HG03175 (cell line): Measurements from ENCODE around the gene TBC1D22B.
"Not testable (repeated sequence)": the region's sequence is repeated elsewhere in the genome, so short reads cannot be mapped to it uniquely, and the experiment has no call there.

Experiments
- ATAC-seq: cut with Tn5 transposase; IDR thresholded peaks from one replicate; pipeline ENCODE4 v1.9.1; 2021; ENCODE audit warnings: mild to moderate bottlenecking, moderate library complexity; ENCODE audit not compliant: unreplicated experiment

Gene TBC1D22B

GRCh38 chr6:37319856-37320480 is 62.4 kb downstream of the TBC1D22B start:
- no peak for ATAC-seq

- ATAC-seq, result no peak
Observed at GRCh38 chr6:37320646-37321045, 63.1 kb downstream of the TBC1D22B start.

GRCh38 chr6:37321101-37321500 is 63.5 kb downstream of the TBC1D22B start:
- ATAC-seq, result no peak

GRCh38 chr6:37321516-37322415 is 64.2 kb downstream of the TBC1D22B start:
- no peak for ATAC-seq

DNA sequence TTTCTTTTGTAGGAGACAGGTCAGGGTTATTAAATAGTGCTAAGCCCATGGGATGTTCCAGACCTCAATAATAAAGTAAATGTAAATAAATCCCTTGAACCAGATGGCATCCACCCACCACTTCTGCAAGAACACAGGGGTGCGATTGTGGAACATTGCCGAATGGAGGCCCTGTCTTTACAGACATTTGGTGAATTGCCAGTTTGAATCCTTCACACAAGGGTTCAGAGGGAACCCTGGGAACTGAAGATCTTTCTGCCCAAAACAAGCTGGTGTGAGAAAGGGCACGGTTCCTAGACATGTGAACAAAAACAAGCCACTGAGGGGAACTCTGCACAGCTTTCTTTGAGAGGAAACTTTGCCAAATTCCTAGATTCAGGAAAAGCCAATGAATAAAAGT is 66.0 kb downstream of the TBC1D22B start:
- no peak for ATAC-seq

DNA sequence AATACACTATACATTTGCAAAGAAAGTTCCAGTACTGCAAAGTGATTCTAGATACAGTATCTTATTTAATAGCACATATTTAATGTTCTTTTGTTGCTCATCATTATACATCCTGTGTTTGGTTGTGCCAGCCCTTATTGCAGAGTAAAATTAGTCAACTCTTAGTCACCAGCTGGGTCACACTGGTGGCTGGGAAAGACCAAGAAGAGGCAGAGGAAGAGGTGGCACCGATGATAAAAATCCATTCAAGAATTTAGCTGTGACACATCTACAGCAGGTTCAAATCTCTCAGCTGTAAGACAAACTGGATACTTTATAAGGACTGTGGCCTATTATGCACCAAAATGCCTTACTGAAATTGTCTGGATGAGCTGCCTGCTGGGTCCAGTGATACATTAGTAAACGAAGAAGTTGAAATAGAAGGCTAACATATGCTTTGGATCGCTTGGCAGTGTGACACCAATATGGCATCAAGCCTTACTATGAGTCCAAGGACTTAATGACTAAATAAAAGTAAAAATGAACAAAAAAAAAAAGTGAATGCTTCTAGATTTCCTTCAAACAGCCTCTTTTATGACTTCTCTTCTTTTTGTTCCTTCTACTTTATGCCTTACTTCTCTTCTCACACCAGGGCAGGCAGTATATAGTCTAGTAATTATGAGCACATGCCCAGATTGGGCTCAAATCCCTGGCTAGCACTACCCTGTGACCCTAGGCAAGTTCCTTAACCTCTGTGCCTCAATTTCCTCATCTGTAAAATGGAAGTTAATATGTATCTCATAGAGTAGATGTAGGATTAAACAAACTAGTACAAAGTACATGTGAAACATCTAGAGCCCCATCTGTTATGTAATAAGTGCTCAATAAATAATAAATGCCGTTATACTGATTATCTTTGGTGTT is 66.8 kb downstream of the TBC1D22B start:
- no peak for ATAC-seq

GRCh38 chr6:37330345-37330744 is 72.8 kb downstream of the TBC1D22B start:
- not testable (repeated sequence) for ATAC-seq

DNA sequence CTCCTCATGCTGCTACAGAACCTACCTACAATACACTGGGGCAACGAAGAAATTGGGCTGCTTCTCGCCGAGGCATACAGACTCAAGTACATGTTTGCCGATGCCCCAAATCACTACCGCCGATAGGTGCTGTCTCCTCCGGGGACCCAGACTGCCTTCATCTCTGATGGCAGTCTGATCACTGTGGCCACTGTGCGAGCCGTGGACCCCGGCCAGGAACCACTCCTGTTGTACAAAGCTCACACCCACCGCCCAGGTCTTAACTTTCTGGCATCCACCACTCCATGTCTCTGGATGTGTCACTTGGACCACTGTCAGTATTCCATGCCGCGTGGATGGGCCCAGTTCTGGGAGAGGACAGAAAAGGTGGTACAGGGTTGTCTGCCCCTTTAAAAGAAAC is 73.5 kb downstream of the TBC1D22B start:
- no peak for ATAC-seq

DNA sequence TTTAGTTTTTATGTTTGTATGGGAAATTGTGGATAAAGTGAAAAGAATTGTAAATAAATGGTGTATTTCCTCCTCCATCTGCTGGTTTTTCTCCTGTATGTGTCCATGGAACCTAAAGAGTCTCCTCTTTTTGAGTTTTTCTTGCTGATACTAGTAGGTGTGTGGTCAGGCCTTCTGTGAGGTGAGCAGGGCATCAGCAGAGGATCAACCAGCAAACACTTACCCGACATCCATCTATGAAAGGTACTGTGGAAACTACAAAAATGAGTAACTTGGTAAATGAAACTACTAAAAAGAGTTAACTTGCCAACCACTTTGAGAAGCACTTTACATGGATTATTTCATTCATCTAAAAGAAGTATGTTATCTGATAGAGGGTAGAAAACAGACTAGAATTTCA is 75.3 kb downstream of the TBC1D22B start:
- no peak for ATAC-seq

DNA sequence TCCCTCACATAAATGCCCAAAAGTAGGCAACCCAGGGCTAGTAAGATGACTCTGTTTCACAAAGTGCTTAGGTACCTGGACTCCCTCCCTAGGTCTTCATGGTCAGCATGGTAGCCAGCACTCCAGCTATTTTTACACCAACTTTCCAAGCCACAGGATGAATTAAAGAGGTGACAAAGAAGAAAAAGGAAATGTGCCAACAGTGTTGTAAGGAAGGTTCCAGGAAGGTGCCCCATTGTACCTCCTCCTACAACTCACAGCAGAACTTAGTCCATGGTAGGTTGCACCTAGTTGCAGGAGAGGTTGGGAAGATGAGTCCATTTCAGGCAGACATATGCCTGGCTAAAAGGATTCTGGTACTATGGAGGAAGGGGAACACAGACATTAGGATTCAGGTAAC is 76.5 kb downstream of the TBC1D22B start:
- no peak for ATAC-seq

GRCh38 chr6:37338317-37338716 is 80.7 kb downstream of the TBC1D22B start:
- ATAC-seq, result not testable (repeated sequence)

DNA sequence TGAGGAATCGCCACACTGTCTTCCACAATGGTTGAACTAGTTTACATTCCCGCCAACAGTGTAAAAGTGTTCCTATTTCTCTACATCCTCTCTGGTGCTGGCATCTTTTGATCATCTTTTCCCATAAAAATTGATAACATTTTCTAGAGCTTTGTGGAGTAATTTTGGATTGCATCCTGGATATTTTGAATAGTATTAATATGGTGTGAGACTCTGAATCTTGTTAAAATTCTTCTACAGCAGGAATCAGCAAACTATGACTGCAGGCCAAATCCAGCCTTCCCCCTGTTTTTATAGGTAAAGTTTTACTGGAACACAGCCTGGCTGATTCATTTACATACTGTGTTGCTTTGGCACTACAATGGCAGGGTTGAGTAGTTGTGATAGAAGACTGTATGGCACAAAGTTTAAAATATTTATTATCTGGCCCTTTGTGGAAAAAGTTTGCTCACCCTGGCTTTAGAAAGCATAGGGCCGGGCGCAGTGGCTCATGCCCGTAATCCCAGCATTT is 81.2 kb downstream of the TBC1D22B start:
- no peak for ATAC-seq

DNA sequence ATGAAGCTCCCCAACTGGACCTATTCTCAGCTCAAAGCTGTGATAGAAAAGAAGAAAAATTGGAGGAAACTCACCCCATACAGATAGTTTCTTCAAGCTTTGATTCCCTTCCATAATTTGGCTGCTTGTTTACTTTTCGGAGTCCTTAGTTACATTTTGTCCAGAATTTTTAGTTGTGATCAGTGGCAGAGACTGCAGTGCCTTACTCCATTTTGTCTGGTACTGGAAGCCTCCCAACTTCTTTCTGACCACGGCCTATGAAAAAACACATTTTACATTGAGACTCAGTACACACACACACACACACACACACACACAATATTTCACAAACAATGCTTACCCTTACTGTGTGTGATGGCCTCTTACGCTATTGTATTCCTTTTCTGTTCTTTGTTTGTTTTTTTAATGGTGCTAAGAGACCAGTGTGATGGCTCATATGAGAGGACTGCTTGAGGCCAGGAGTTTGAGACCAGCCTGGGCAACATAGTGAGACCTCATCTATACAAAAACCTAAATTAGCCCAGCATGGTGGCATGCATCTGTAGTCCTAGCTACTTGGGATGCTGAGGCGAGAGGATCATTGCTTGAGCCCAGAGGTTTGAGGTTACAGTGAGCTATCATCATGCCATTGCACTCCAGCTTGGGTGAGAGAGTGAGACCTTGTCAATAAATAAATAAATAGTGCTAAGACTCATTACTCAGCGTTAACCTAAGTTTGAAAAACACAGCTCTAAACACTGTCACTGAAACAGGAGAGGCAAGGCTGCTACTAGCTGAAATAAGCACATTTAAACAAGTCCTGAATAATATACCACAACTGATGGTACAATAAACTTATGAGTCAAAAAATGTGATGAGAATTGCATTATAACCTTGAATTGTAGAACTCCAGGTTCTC is 82.4 kb downstream of the TBC1D22B start:
- no peak for ATAC-seq

GRCh38 chr6:37340639-37340943 is 83.0 kb downstream of the TBC1D22B start:
- ATAC-seq, result no peak

DNA sequence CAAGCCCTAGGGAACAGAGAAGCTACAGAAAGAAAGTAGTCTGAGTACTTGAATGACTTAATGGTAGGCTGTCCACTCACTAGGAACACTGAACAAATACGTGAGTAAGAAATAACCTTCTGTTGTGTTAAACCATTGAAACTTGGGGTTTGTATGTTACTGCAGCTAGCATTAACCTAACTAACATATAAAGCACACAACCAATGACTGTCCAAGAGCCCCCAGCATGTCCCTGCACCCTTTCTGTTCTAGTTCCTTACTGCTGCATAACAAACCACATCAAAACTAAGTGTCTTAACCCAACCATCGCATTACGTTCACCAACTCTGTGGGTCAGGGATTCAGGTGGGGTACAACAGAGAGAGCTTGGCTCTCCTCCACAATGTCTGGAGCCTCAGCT is 85.7 kb downstream of the TBC1D22B start:
- no peak for ATAC-seq

GRCh38 chr6:37344308-37344707 is 86.7 kb downstream of the TBC1D22B start:
- ATAC-seq, result no peak

GRCh38 chr6:37345804-37346203 is 88.2 kb downstream of the TBC1D22B start:
- not testable (repeated sequence) for ATAC-seq

GRCh38 chr6:37347177-37347576 is 89.6 kb downstream of the TBC1D22B start:
- ATAC-seq, result no peak

DNA sequence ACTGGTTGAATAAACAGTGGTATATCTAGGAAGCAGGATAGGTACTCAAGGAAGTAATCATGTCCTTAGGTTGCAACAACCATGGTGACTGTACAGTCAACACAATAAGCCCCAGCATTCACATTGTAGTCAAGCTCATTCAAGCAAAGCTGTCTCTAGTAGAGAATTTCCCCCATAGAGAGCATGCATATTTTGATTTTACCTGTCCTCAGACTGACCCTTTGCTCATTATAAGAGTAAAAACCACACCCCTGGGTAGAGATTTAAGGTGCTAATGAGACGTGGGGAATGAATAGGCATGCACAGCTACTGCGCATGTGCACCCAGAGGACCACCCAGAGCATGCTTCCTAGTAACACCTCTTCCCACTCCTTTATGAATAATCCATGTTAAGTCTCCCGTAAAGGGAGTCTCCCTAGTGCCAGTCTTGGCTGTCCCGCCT is 90.1 kb downstream of the TBC1D22B start:
- no peak for ATAC-seq

DNA sequence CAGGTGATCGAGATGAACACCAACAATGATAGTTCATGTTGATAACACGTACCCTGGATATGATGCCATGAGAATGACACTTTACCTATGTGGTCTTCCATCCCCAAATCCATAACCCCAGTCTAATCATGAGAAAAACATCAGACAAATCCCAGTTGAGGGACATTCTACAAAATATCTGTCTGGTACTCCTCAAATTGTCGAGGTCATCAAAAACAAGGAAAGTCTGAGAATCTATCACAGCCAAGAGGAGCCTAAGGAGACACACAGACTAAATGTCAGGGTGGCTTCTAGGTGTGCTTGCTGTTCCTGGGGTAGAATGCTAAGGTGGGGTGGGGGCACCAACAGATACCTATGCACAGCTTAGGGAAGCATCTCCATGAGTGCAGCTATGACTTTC is 93.5 kb downstream of the TBC1D22B start:
- ATAC-seq, result no peak
